T-helper 2 cell (primary cell): ENCODE data around the gene UBA1.

Experiments
- DNase-seq, 5 experiments: peaks; one replicate each; pipeline versions ENCODE4 v3.0.0 to v3.0.0-alpha.2; 2012 to 2022

The UBA1 gene

GRCh38 chrX:47169726-47170515 lies 23.7 kb upstream of the UBA1 start:
- no peak for DNase-seq

DNA sequence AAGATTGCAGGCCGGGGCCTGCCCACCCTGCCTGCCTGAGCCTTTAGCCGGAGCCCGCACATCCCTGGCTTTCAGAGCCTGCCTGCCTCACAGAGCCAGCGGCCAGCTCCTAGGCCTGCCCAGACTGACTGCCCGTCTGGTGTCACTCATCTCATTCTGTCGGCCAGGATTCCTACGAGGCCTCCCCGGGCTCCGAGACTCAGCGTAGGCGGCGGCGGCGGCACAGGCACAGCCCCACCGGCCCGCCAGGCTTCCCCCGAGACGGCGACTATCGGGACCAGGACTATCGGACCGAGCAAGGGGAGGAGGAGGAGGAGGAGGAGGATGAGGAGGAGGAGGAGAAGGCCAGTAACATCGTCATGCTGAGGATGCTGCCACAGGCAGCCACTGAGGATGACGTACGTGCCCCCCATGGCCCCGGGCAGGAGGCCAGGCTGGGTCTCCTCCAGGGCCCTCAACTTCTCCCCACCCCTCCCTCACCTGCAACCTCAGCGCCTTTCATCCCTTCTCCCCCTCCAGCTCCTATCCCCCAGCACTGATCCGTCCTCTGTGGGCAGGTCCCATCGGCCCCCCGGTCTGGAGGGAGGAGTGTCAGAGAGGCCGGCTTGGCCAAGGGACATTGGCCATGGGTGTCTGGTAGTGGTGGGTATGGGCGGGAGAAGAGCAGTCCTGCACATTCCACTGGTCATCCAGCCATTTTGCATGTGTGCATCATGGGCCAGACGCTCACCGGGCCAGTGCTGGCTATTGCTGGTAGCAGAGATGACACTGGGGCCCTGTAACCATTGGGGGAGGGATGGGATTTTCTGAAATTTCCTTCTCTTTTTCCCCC lies 22.6 kb upstream of the UBA1 start:
- no peak for DNase-seq

GRCh38 chrX:47171996-47172395 lies 21.6 kb upstream of the UBA1 start:
- DNase-seq: no peak

- no peak for DNase-seq
Observed at GRCh38 chrX:47172549-47172948, 21.1 kb upstream of the UBA1 start.

GRCh38 chrX:47172971-47173792 lies 20.4 kb upstream of the UBA1 start:
- no peak for DNase-seq

DNA sequence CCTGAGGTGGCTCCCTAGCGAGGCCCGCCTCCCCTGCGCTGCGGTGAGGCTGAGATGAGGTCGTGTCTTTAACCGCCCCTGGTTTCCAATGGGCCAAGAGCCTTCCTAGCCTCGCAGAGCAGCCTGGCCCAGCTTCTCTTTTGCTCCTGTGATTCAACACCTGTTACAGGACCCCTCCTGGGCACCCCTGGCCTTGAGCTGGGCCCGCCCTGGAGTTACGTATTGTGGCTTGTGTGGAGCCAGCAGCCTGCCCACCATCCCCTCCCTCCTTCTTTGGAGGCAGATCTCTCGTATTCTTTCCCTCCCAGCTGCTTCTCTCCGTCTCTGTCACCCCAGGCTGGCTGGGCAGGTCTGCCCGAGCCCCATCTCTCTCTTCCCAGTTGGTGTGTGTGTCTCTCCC lies 19.3 kb upstream of the UBA1 start:
- no peak for DNase-seq

- DNase-seq: no peak
Observed at GRCh38 chrX:47174846-47175587, 18.6 kb upstream of the UBA1 start.

- DNase-seq: no peak
Observed at GRCh38 chrX:47175588-47175980, 18.0 kb upstream of the UBA1 start.

DNA sequence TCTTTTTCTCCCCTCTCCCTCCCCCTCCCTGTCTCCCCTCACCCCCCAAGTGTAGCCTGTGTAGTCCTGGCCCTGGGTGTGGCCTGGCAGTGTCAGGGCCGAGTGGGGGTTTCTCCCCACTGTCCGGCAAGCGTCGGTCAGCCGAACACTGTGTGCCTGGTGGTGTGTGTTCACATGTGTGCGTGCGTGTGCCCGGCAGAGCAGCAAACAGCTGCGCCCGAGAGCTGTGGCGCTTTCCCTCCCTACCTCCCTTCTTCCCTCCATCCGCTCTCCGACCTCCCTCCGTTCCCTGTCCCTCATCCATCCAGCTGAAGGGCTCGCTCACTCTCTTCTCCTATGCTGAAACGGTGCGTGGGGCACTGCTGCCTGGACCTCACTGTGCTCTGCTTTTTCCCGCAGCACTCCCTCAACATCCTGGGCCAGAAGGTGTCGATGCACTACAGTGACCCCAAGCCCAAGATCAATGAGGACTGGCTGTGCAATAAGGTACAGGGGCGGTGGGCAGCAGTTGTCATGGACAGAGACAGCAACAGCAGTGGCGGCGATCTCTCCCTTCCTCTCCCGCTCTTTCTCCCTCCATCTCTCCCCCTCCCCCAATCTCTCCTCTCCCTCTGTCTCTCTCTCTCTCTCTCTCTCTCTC lies 17.4 kb upstream of the UBA1 start:
- DNase-seq: no peak

GRCh38 chrX:47177079-47177478 lies 16.6 kb upstream of the UBA1 start:
- DNase-seq: no peak

DNA sequence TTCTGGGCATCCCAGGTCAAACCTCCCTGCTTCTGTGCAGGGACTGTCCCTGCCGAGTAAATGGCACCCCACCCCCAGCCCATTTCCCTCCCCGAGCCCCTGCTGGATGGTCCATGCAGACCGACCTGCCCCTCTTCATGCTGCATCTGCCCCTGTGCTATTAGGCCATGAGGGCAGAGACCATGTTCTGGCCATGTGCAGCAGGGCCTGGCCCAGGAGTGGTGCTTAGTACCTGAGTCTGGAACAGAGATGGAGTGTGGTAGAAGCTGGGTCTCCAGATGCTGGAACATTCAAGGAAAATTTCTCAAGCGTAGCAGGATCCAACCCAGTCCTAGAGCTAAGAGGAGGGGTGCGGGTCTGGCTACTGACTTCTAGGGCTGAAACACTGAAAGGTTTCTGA lies 15.3 kb upstream of the UBA1 start:
- no peak for DNase-seq

DNA sequence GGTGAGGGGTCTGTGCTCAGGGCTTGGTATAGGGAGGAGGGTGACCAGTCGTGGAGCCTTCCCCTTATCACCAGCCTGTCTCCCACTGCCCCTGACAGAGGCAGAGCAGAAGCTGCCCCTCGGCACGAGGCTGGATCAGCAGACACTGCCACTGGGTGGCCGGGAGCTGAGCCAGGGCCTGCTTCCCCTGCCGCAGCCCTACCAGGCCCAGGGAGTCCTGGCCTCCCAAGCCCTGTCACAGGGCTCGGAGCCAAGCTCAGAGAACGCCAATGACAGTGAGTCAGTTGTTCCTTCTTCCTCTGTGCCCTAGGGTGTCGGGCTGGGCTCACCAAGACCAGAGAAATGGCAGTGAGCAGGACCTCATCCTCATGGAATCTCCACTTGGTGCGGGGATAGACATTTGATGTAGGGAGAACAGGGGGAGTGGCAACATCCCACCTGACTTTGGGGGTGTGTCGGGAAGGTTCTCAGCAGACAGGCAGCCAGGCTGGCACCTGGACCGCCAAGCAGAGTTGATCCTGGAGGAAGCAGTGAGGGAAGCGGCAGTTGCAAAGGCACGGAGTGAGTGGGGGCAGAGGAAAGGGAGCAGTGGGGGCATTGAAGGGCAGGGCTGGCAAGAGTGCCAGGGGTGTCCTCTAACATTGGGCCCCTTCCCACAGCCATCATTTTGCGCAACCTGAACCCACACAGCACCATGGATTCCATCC lies 14.3 kb upstream of the UBA1 start:
- DNase-seq: no peak

DNA sequence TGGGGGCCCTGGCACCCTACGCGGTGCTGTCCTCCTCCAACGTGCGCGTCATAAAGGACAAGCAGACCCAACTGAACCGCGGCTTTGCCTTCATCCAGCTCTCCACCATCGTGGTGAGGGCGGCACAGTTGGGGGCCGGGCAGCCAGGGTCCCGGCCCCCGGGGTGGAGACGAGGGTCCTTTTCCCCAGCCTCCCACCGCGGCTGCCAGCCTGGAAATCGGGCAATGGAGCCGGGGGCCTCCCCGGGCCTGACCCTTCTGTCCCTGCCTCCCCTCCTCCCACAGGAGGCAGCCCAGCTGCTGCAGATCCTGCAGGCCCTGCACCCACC lies 13.7 kb upstream of the UBA1 start:
- DNase-seq: no peak

- DNase-seq: no peak
Observed at GRCh38 chrX:47180346-47180745, 13.3 kb upstream of the UBA1 start.

DNA sequence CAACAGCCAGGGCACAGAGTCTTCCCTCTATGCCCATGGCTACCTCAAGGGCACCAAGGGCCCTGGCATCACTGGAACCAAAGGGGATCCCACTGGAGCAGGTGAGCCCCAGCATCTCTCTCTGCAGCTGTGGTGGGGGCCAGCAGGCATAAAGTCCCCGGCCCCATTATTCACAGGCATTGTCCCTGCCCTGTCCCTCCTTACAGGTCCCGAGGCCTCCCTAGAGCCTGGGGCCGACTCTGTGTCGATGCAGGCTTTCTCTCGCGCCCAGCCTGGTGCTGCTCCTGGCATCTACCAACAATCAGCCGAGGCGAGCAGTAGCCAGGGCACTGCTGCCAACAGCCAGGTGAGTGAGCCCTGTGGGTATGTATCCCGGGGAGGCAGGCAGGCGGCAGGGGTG lies 12.3 kb upstream of the UBA1 start:
- no peak for DNase-seq

DNA sequence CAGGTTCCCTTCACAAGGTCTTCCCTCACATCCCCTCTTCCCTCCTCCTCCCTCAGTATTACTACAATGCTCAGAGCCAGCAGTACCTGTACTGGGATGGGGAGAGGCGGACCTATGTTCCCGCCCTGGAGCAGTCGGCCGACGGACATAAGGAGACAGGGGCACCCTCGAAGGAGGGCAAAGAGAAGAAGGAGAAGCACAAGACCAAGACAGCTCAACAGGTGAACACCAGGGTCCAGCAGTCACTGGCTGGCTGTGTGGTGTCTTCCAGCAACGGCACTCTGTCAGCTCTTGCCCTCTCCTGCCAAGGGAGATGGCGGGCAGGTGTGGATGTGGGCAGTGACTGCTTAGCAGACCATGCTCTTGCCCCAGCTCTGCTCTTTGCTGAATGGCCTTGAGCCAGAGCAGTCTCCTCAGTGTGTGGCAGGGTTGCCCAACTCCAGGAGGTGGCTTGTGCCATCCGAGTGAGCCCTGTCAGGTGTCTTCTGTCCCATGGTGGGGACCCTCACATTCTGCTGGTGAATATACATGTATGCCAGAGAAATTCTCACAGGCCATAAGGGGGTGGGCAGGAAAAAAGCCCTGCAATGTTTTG lies 11.4 kb upstream of the UBA1 start:
- no peak for DNase-seq

GRCh38 chrX:47184486-47184885 lies 9.1 kb upstream of the UBA1 start:
- DNase-seq: no peak

DNA sequence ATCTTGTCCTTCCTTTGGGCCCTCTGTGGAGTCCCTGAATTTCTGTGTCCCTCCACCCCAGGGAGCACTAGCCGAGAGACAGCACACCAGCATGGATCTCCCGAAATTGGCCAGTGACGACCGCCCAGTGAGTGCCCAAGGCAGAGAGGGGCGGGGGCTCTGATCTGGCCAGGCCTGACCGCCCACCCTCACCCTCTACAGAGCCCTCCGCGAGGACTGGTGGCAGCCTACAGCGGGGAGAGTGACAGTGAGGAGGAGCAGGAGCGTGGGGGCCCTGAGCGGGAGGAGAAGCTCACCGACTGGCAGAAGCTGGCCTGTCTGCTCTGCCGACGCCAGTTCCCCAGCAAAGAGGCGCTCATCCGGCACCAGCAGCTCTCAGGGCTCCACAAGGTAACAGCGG lies 8.4 kb upstream of the UBA1 start:
- no peak for DNase-seq

DNA sequence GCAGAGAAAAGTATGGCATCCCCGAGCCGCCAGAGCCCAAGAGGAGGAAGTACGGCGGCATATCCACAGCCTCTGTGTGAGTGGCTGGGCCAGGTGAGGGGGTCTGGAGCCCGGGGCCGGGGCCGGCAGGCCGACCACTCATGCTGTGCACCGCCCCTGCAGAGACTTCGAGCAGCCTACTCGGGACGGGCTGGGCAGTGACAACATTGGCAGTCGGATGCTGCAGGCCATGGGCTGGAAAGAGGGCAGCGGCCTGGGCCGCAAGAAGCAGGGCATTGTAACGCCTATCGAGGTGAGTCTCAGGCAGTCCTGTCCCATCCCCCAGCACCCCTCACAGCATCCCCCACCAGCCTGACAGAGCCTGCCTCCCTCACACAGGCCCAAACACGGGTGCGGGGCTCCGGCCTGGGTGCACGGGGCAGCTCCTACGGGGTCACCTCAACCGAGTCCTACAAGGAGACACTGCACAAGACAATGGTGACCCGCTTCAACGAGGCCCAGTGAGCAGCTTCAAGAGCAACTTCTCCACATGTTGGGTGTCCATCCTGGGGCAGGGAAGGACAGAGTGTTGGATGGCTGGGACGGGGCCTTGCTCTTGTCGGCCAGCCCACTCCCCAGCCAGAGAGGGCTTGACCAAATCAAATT lies 7.4 kb upstream of the UBA1 start:
- DNase-seq: no peak

DNA sequence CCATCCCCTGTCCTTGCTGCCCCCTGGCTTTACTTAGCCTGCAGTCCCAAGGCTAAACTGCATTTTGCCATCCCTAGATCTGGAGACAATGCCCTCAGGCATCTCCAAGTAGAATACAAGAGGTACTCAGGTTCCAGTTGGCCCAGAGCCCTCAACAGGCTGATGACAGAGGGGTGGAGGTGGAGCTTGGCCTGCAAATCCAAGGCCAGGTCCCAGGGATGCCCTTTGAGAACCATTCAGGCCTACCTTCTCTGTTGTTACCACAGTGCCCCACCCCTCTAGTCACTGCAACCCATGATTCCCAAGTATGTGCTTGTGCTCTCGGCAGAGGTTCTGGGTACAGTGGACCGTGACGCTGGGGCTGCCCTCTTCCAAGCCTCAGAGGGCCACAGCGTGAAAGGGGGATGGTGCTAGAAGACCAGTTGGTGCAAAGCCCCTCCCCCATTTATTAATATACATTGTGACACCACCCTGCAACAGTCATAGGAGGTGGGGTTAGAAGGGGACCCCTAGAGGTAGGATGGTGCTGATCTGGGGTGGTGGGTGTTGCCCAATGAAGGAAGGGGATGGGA lies 6.4 kb upstream of the UBA1 start:
- no peak for DNase-seq
